Measurements from ENCODE around the gene SNTA1. TPM values are rescaled to one million over a fixed set of nuclear protein-coding genes. Genes with fewer than 3 reads are reported as not detected.

The SNTA1 gene
- total RNA-seq, 1 experiment from 2014 or later: 15.4 TPM

GRCh38 chr20:33437141-33437911 is 6.2 kb downstream of the SNTA1 start:
- no peaks in the 10 kb centered on the region for H3K27me3 ChIP-seq (replicated peaks; ENCODE audit: control insufficient read depth, insufficient read depth, low read length)
- Mint-ChIP-seq H3K27ac (ENCODE audit: unreplicated experiment) (no peak overlapping the region), H3K9me3 (ENCODE audit: unreplicated experiment) (no peaks in the 10 kb centered on the region), H3K36me3 (ENCODE audit: insufficient read depth, unreplicated experiment) (no peaks in the 10 kb centered on the region), H3K27me3 (ENCODE audit: insufficient read depth, unreplicated experiment) (no peaks in the 10 kb centered on the region), H3K4me1 (ENCODE audit: low read depth, unreplicated experiment) (peaks cover 3% of the 10 kb centered on the region), H3K4me3 (ENCODE audit: unreplicated experiment) (no peak overlapping the region)
- peaks cover 10% of the 10 kb centered on the region for H3K4me1 ChIP-seq
- no peak overlapping the region for H3K4me3 ChIP-seq (ENCODE audit: low read depth, low read length)
- BruUV-seq (replicated peaks): no TSS peak
- DNase-seq: no peak
- no peaks in the 10 kb centered on the region for H3K36me3 ChIP-seq (ENCODE audit: control insufficient read depth, insufficient read depth, low read length)
- POLR2A ChIA-PET: no interaction called here
- no peaks in the 10 kb centered on the region for H3K9me3 ChIP-seq
- CTCF ChIA-PET: no interaction called here
- intact Hi-C loops (cut with micrococcal nuclease; ENCODE audit: unreplicated experiment): no loop called here
- no peak for TF ChIP-seq CTCF (IDR thresholded peaks at IDR 0.05; ENCODE audit: insufficient read depth in 1 of 2, low read depth in 1 of 2, low read length in 1 of 2, severe bottlenecking in 1 of 2, unreplicated experiment in 1 of 2)

- Histone ChIP-seq H3K4me1 (no peaks in the 10 kb centered on the region), H3K36me3 (ENCODE audit: control insufficient read depth, insufficient read depth, low read length) (no peaks in the 10 kb centered on the region), H3K27me3 (replicated peaks; ENCODE audit: control insufficient read depth, insufficient read depth, low read length) (no peaks in the 10 kb centered on the region), H3K4me3 (ENCODE audit: low read depth, low read length) (no peak overlapping the region), H3K9me3 (no peaks in the 10 kb centered on the region)
- DNase-seq: no peak
- Mint-ChIP-seq H3K36me3 (ENCODE audit: insufficient read depth, unreplicated experiment) (no peaks in the 10 kb centered on the region), H3K9me3 (ENCODE audit: unreplicated experiment) (no peaks in the 10 kb centered on the region), H3K27me3 (ENCODE audit: insufficient read depth, unreplicated experiment) (no peaks in the 10 kb centered on the region), H3K4me3 (ENCODE audit: unreplicated experiment) (no peak overlapping the region), H3K4me1 (ENCODE audit: low read depth, unreplicated experiment) (no peaks in the 10 kb centered on the region), H3K27ac (ENCODE audit: unreplicated experiment) (no peak overlapping the region)
- TF ChIP-seq CTCF (IDR thresholded peaks at IDR 0.05; ENCODE audit: insufficient read depth in 1 of 2, low read depth in 1 of 2, low read length in 1 of 2, severe bottlenecking in 1 of 2, unreplicated experiment in 1 of 2): no peak
- ChIA-PET POLR2A (interaction anchor here (0.6 kb wide), 1 partner anchor 69 kb away, joined by 17 read pairs; no protein-coding TSS in a partner anchor), CTCF (no interaction called here)
- intact Hi-C loops (cut with micrococcal nuclease; ENCODE audit: unreplicated experiment): no loop called here
- BruUV-seq (replicated peaks): no TSS peak
Observed at GRCh38 chr20:33434434-33434833, 9.1 kb downstream of the SNTA1 start.

GRCh38 chr20:33433465-33434234 is 9.9 kb downstream of the SNTA1 start:
- no peak for TF ChIP-seq CTCF (IDR thresholded peaks at IDR 0.05; ENCODE audit: insufficient read depth in 1 of 2, low read depth in 1 of 2, low read length in 1 of 2, severe bottlenecking in 1 of 2, unreplicated experiment in 1 of 2)
- Mint-ChIP-seq H3K27ac (ENCODE audit: unreplicated experiment) (no peak overlapping the region), H3K36me3 (ENCODE audit: insufficient read depth, unreplicated experiment) (no peaks in the 10 kb centered on the region), H3K4me1 (ENCODE audit: low read depth, unreplicated experiment) (no peaks in the 10 kb centered on the region), H3K27me3 (ENCODE audit: insufficient read depth, unreplicated experiment) (no peaks in the 10 kb centered on the region), H3K4me3 (ENCODE audit: unreplicated experiment) (no peak overlapping the region), H3K9me3 (ENCODE audit: unreplicated experiment) (no peaks in the 10 kb centered on the region)
- Histone ChIP-seq H3K4me3 (ENCODE audit: low read depth, low read length) (no peak overlapping the region), H3K9me3 (no peaks in the 10 kb centered on the region), H3K36me3 (ENCODE audit: control insufficient read depth, insufficient read depth, low read length) (no peaks in the 10 kb centered on the region; the same call in 1 of the 2 replicates), H3K4me1 (no peaks in the 10 kb centered on the region), H3K27me3 (replicated peaks; ENCODE audit: control insufficient read depth, insufficient read depth, low read length) (no peaks in the 10 kb centered on the region)
- ChIA-PET POLR2A (no interaction called here), CTCF (interaction anchor here (0.5 to 0.6 kb wide), 2 partner anchors 9 to 872 kb away, joined by 3 to 12 read pairs; no protein-coding TSS in a partner anchor)
- no TSS peak for BruUV-seq (replicated peaks)
- no peak for DNase-seq
- intact Hi-C loops (cut with micrococcal nuclease; ENCODE audit: unreplicated experiment): no loop called here
